Testis (tissue), 2 donors: ENCODE data around the gene HOXD13.

ENCODE experiments used
- CTCF ChIP-seq, 3 experiments: fragments of 450-650 bp in 2 of 3; fragments of 200-600 bp in 1 of 3; sonication (generic) in 1 of 3; IDR thresholded peaks; one replicate each; pipeline ENCODE4 v1.5.1; 2016 to 2019; ENCODE audit warnings: antibody characterized with exemption in 3 of 3, mild to moderate bottlenecking in 2 of 3, moderate library complexity in 1 of 3
- POLR2A ChIP-seq: fragments of 450-650 bp; IDR thresholded peaks from one replicate; pipeline ENCODE4 v1.6.1; 2017; ENCODE audit warnings: antibody characterized with exemption, mild to moderate bottlenecking, moderate library complexity

DNA sequence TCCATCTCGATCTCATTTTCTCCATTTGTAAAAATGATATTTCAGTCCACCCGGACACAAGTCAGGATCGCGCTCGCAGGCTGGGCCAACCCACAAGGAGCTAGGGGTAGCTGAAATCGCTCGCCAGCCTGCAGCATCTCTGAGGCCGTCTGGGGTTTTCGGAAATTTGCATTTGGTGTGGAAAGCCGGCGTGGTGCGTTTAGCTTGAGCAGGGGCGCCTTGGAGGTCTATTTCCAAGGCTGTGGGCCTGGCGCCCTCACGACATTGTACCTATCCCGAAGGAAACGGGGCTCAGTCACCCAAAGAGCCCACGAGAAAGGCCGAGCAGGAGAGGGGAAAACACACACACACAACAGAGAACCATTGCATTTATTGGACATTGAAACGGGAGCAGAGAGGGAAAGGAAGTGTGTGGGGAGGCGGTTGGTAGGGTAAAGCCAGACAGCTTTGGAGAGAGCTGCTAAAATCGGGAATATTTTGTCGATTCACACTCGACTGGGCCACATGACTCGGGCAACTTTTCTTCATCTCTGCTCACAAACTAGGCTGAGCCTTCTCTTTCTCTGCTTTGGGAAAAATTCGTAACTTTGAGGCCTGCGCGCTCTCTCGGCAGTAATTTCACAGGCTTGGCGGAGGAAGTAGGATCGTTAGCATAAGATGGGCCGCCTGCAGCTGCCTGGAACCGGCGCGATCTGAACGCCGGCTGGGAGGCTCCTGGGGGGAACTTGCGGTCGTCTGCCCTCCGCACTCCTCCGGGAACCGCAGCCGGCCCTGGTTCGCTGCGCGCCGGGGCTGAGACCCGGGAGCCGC lies 35.9 kb downstream of the HOXD13 start:
- no peak for TF ChIP-seq CTCF (IDR thresholded peaks at IDR 0.05)
- TF ChIP-seq POLR2A = no peak
